ENCODE data around the gene EVA1A. TPM values are rescaled to one million over a fixed set of nuclear protein-coding genes. Genes with fewer than 3 reads are reported as not detected.

EVA1A gene
- polyA plus RNA-seq, 1 donor: 5.0 TPM

DNA sequence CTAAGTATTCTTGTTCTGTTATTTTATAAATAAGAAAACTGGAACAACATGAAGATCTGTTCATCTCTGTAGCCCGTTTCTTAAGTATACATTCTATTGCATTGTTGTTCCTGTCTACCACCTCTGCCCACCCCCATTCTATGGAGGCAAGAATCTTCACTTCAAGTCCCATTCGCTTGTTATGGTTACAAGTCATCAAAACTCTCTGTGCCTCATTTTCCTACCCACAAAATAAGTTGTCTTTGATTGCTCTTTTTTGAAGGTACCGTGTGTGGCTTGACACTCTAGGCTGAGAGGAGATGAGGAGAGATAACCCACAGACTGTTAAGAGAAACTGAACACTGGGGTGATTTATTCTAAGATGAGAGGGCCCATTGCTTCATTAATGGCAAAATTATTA, 2.9 kb upstream of the EVA1A start:
- DNase-seq (ENCODE audit: low read depth): no peak

DNA sequence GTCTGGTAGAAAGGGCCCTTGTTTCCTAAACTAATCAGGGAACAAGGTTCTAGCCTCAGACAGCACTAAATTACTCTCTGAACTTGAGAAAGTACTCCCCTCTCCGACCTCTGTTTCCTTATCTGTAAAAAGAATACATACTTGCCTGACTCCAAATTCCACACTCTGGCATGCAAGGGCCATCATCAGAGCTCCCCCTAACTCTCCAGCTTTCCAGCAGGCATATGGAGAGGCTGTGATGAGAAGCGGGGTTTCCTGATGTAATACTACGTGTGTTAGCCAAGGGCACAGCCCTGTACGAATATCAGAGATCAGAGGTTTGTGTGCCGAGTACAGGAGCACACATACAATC, 1.8 kb upstream of the EVA1A start:
- no peak for DNase-seq (ENCODE audit: low read depth)

- no peak for DNase-seq (ENCODE audit: low read depth)
Observed at GRCh38 chr2:75561566-75562512, 1.1 kb upstream of the EVA1A start.

DNA sequence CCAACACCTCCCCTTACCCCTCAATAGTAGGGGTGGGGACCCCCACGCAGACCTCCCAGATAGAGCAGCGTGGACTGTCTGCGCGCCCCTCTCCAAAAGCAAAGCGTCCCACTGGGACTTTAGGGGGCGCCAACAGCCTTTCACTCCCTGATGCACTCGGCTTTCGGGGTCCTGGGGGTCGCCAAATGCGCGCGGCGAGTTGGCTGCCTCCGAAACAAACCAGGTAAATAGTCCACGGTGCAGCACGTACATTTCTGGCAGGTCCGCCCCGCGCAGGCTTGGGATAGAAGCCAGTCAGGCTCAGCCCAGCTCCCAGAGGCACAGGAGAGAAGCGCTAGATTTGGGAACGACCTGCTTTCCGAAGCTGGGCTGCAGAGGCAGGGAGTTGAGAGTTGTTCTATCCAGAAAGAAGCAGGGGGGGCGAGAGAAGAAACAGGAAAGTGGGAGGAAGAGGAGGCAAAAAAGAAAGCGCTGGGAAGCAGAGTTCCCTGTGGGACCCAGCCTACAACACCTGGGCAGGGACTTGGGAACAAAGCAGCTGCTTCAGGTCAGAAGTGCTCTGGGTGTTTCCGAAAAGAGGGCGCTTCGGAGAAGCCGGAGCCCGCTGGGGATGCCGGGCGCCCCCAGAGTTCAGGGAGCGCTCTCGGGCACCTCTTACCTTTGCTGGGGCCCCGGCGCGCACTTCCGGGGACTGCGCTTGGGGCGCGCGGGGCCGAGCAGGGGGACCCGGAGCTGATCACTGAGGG, 544 bp downstream of the EVA1A start:
- no peak for DNase-seq (ENCODE audit: low read depth)

DNA sequence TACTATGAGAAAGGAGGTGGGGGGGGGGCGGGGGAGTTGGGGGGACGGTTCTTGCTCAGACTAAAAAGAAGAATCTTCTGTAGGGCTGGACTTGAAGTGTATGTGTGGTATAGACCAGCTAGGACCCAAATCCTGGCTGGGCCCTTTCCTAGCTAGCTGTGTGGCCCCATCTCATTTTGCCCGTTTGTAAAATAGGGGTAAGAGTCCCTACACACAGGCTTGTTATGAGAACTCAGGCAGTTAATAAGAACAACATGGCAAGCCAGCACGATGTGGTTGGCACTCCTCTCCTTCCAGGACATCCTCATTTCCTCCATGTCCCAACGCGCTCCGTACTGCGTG, 1.1 kb downstream of the EVA1A start:
- no peak for DNase-seq (ENCODE audit: low read depth)

DNA sequence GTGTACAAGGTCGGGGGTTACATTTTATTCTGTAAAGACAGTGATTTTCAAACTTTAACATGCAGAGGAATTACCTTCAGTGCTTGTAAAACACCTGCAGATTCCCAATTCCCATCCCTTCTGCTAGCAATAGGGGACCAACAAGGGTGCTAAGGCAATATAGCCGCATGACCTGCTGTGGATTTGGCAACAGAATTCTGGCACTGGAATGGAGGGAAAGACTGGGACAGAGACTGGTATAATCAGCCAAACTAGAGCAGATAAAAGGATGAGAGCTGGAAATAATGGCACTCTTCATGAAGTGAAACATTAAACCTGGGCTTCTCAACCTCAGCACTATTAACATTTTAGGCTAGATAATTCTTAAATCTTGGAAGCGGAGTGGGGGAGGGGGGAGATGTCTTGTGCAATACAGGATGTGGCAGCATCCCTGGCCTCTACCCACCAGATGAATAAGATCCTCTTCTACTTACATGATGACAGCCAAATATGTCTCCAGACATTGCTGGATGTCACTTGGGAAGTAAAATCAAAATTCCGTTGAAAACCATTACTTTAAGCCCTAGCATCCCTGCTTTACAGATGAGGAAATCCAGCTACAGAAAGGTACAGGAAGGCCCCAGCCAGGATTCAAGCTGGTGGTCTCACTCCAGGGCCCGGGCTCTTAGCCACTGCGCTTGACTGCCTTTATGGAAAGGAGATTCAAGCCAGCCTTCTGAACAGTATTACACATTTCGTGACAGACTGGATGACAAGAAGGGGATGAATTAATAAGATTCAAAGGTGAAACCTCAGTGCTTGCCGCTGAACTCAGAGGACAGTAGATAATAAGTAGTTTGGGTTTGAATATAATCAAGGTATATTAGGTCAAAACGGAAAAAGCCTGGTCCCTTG, 1.7 kb downstream of the EVA1A start:
- no peak for DNase-seq (ENCODE audit: low read depth)

GRCh38 chr2:75558136-75558535, 2.6 kb downstream of the EVA1A start:
- no peak for DNase-seq (ENCODE audit: low read depth)

GRCh38 chr2:75557474-75558133, 3.1 kb downstream of the EVA1A start:
- no peak for DNase-seq (ENCODE audit: low read depth)

DNA sequence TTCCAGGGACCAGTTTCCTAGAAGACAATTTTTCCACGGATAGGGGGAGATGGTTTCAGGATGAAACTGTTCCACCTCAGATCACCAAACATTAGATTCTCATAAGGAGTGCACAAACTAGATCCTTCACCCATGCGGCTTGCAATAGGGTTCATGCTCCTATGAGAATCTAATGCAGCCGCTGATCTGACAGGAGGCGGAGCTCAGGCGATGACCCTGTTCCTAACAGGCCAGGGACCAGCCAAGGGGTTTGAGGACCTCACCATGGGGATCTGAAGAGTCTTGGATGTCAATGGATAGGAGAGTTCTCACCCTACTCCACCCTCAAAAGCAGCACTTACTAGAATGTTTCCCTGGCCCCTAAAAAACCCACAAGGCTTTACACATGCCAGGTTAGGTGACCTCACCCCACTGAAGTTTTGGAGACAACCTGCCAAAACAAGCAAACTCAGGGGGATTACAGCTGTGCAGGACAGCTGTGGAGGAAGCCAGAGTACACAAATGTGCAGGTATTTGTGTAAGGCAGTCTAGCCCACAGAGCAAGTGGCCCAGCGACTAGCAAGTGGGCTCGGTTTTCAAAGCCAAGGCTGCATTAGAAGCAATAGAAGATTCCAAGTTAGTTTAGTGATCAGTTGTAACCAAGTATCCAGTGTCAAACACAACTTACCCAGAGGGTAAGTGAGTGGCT, 3.9 kb downstream of the EVA1A start:
- no peak for DNase-seq (ENCODE audit: low read depth)

- DNase-seq (ENCODE audit: low read depth): no peak
Observed at GRCh38 chr2:75555701-75556100, 5.0 kb downstream of the EVA1A start.

GRCh38 chr2:75553935-75554531, 6.7 kb downstream of the EVA1A start:
- DNase-seq (ENCODE audit: low read depth): no peak

- no peak for DNase-seq (ENCODE audit: low read depth)
Observed at GRCh38 chr2:75552222-75552621, 8.5 kb downstream of the EVA1A start.

- no peak for DNase-seq (ENCODE audit: low read depth)
Observed at GRCh38 chr2:75551434-75551833, 9.3 kb downstream of the EVA1A start.

- DNase-seq (ENCODE audit: low read depth): no peak
Observed at GRCh38 chr2:75549401-75550253, 11.1 kb downstream of the EVA1A start.

DNA sequence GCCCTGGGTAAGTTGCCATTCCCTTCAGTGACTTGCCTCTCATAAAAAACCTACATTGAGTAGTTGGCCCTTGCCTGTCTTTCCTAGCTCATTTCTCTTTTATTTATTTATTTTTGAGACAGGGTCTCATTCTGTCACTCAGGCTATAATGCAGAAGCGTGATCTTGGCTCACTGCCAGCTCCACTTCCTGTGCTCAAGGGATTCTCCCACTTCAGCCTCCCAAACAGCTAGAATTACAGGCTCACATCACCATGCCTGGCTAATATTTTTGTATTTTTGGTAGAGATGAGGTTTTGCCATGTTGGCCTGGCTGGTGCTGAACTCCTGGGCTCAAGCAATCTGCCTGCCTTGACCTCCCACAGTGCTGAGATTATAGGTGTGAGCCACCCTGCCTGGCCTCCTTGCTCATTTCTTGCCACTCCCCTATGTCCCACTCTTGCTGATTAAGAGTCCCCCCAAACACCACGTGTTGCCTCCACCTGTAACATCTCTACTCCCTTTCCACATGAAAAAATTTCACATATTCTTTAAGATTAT, 12.6 kb downstream of the EVA1A start:
- DNase-seq (ENCODE audit: low read depth): no peak

DNA sequence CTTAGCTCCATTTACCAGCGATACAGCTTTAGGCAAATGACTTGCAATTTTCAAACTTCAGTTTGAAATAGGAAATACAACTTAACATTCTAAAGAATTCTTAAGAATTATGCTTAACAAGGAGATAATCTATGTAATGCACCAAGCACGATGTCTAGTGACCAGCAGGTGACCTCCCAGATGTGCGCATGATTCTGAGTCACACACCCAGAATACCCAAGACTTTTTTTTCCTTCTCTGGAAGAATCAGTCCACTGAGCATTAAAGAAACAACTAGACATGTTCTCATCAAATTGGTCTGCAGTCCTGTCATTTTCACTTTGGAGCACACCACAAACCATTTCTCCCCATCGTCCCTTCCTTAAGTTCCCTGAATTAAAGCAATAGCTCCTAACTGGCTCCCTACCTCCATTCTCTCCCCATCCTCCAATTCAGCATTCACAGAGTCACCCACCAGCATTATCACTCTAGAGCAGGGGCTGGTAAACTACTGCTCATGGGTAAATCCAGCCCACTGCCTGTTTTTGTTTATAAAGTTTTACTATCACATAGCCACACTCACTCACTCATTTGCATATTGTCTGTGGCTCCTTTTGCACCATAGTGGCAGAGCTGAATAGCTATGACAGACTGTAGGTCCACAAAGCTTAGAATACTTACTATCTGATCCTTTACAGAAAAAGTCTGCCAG, 13.2 kb downstream of the EVA1A start:
- no peak for DNase-seq (ENCODE audit: low read depth)

GRCh38 chr2:75545922-75546321, 14.8 kb downstream of the EVA1A start:
- DNase-seq (ENCODE audit: low read depth): no peak

DNA sequence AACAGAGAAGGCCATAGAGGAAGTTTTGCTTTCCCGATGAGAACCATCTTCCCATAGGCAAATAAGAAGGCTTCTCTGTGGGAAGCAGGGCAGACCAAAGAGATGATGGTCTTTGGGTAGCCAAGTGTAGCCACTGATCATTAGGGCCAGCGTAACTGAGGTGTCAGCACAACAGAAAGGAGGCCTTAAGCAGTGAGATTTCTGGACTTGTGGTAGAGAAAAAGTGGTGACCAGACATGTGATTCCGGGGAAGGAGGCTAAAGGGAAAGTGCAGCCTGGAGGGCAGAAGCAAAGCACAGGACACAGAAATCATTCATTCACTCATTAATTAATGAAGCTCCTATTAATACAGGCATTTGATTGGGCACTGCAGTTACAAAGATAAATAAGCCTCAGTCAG, 15.4 kb downstream of the EVA1A start:
- DNase-seq (ENCODE audit: low read depth): no peak

DNA sequence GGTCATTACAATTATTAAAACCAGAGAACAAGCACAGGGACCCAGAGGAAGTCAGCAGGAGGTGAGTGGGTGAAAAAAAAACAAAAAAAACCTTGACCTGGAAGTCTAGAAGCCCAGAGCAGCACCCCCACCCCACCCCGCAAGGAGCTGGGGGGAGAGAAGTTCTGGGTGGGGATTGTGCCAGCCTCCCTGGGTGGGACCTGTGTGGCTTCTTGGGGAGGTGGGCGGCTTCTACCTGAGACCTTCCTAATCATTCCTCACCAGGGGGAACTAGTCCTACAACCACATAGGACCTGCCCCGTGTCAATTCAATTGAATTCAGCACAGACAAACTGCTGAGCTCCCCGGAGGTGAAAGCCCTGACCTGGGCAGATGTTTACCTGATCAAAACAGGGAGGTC, 17.3 kb downstream of the EVA1A start:
- DNase-seq (ENCODE audit: low read depth): no peak

Data from forelimb muscle (tissue), 1 donor.